Right hindlimb (tissue), 1 donor: ENCODE results near the gene TAF15.

Experiments
- DNase-seq: peaks from one replicate; pipeline ENCODE4 v3.0.0-alpha.2; 2018

Gene TAF15

DNA sequence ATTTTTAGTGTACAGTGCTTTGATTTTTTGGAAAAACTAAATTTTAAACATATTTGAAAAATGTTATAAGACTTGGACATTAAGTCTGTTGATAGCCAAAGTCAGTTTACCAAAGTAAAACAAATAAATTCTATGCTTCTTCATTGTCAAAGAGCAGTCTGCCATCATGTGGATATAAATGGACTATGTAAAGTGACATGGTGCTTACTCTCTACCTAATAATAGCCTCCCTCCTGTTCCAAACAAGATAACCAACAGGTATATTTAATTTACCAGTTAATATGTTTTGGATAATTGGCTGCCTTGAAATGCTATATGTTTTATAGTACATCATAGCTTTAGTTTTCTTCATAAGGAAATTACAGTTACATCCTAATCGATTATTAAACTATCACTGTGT, 15.9 kb downstream of the TAF15 start:
- DNase-seq = no peak

GRCh38 chr17:35841101-35841500, 31.8 kb downstream of the TAF15 start:
- DNase-seq = no peak

GRCh38 chr17:35841505-35841904, 32.2 kb downstream of the TAF15 start:
- no peak for DNase-seq

GRCh38 chr17:35842239-35842638, 33.0 kb downstream of the TAF15 start:
- DNase-seq = no peak

GRCh38 chr17:35843698-35844097, 34.4 kb downstream of the TAF15 start:
- DNase-seq = no peak

DNA sequence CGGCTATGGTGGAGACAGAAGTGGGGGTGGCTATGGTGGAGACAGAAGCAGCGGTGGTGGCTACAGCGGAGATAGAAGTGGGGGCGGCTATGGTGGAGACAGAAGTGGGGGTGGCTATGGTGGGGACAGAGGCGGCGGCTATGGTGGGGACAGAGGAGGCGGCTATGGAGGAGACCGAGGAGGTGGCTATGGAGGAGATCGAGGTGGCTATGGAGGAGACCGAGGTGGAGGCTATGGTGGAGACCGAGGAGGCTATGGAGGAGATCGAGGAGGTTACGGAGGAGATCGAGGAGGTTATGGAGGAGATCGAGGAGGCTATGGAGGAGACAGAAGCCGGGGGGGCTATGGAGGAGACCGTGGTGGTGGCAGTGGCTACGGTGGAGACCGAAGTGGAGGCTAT, 35.3 kb downstream of the TAF15 start:
- no peak for DNase-seq

GRCh38 chr17:35846055-35846809, 36.9 kb downstream of the TAF15 start:
- DNase-seq = no peak

- no peak for DNase-seq
These were observed 37.7 kb downstream of the TAF15 start for GRCh38 chr17:35847006-35847405.

GRCh38 chr17:35847633-35848373, 38.5 kb downstream of the TAF15 start:
- no peak for DNase-seq

DNA sequence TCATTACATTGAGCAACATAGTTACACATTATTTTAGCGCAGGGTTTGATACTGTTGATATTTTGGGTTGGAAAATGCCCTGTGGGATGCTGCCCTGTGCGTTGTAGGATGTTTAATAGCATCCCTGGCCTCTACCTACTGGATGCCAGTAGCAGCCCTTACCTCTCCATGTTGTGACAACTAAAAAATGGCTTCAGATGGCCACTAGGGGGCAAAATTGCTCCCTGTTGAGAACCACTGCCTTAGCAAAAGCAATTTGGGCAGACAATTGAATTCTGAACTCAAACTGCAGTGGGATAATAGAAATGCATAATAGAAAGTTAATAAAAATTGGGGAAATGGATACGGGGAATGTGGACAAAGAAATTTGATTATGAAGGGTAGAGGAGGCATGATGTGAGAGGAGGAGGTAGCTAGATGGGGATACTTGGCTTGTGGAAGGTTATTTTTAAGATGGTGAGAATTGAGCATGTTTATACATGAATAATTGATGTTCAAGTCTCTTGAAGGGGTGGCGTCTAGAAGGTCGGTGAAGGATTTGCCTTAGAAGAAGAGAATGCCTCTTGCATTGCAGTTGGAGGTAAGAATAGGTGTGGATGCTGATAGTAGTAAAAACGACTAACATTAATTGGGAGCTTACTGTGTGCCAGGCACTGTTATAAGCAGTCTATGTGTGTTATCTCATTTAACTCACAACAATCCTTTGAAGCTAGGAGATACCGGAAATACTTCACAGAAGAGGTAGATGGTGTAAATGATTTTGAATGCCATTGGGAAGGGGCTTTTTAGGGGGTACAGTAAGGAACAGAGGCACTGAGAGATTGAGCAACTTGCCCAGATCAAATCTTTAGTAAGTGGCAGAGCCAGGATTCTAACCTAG, 40.4 kb downstream of the TAF15 start:
- DNase-seq = peak; percentile 41

GRCh38 chr17:35855965-35856364, 46.7 kb downstream of the TAF15 start:
- DNase-seq = no peak

DNA sequence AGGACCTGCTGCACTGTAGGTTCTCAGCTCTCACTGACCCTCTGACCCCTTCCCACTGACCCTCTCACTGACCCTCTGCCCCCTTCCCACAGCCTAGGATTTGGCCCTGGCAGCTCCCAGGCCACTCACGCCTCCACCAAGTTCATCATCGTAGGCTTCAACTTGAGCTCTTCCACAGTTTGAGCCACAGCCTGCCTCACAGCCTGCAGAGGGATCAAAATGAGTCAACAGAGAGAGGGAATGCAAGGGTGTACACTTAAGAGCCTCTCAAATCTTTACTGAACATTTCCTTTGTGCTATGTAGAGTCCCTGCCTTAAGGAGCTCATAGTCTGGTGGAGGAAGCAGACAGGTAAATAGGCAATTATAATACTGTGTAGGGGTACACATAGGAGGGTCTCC, 47.3 kb downstream of the TAF15 start:
- no peak for DNase-seq

GRCh38 chr17:35864853-35865252, 55.6 kb downstream of the TAF15 start:
- no peak for DNase-seq

DNA sequence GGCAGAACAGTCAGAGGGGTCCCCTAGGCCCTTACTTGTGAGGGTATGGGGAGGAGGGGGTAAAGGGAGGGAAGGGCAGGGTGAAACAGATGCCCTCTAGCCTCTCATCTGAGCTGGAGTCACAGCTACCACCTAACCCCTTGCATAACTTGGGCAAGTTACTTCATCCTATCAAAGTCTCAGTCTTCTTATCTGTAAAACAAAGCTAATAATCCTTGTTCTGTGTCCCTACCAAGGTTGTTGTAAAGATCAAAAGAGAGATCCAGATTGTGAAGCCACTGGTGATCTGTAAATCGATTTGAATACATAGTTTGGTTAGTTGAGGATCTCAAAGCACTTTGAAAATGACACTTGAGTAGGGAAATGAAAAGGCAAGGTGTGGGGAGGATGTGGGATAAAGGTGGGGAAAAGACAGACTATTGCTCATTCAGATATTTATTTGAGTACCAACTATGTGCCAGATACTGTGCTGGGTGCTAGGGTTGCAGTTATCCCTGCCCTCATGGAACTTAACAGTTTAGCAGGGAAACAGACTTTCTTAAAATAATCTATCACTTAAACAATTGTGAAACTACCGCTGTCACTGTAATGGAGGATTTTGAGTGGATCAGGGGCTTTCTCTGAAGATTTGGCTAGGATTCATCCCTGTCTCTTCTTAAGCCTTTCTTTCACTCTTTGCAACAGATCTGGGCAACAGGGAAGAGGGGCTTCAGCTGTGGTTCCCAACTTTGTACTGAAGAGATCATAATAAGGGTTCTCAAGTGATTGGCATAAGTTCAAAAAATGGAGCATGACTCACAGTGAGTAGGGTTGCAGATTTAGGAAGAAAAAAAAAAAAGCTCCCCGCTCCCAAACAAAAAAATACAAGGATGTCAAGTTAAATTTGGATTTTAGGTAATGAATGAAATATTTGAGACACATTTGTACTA, 56.4 kb downstream of the TAF15 start:
- no peak for DNase-seq

DNA sequence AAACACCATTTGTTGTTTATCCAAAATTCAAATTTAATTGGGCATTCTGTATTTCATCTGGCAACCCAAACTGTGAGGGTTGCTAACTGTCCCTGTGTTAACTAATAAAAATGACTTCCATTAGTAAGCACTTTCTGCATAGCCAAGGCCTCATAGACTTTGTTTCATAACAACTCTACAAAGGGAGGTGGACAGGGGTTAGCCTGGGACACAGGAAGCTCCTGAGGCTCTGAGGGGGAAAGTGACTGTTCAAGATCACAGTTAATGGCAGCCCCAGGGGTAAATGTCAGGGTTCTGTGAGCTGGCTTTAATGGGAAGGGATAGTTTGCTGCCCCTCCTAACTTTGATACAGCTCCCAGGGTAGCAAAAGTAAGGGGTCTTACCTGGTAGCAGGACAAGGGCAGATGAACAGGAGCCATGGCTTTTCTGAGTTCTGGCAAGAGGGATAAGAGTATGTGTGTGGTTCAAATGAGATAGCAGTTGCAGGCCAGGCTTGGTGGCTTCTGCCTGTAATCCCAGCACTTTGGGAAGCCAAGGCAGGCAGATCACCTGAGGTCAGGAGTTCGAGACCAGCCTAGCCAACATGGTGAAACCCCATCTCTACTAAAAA, 57.2 kb downstream of the TAF15 start:
- DNase-seq = no peak

GRCh38 chr17:35867574-35867973, 58.3 kb downstream of the TAF15 start:
- no peak for DNase-seq

GRCh38 chr17:35868737-35869136, 59.5 kb downstream of the TAF15 start, which contains the start of gene HEATR9:
Gene HEATR9 (minus strand): TSS chr17:35868891. CDS start chr17:35868742, 149 bp downstream.
- no peak for DNase-seq

DNA sequence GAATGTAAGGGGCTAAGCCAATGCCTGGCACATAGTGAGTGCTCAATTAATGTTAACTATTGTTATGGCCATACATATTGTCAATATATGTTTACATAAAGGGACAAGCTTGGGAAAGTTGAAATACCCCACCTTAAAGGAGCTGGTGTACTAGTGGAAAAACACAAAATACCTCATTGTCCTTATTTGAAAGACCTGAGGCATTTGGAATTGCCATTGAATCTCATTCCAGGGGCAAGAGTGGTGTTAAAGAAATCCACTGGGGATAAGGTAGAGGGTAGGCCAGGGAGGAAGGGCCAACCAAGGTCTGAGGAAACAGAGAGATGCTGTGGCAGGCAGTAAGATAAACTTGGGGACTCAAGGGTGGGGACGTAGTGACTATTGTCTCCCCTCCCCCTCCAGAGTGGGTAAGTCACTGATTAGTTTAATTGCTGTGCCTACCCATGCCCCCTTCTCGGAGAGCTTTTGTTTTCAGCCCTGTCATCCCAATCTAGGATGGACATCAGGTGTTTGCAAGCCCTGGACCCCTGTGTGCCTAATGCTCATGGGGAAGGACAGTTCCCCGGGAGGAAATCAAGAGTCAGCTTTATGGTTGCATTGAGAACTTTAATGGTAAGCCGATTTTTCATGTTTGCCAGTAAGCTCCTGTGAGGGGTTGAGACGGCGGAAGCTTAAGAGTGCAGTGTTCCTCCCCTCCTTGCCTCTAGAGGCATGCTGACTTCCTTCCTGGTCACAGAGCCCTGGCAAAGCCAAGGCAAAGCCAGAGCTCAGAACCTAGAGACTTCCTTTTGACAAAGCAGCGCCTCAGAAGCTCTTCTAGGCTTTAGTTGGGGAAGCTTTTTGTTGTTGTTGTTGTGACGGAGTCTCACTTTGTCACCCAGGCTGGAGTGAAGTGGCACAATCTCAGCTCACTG, 61.9 kb downstream of the TAF15 start:
- no peak for DNase-seq

- no peak for DNase-seq
These were observed 63.1 kb downstream of the TAF15 start for GRCh38 chr17:35872196-35872980.
